Breast epithelium (tissue), 3 donors: ENCODE data around the gene DSCAM.

Source experiments
- POLR2A ChIP-seq: fragments of 450-650 bp; IDR thresholded peaks from one replicate; pipeline ENCODE4 v1.6.1; 2016; ENCODE audit warnings: antibody characterized with exemption, mild to moderate bottlenecking, moderate library complexity
- POLR2AphosphoS5 ChIP-seq, 3 donors: sonication (generic); formaldehyde crosslinking; IDR thresholded peaks; one replicate each; pipeline ENCODE4 v1.6.1; 2017; ENCODE audit warnings: antibody characterized with exemption in 3 of 3
- TF ChIP-seq, protein P1 (sequence below), 3 donors: fragments of 450-650 bp; IDR thresholded peaks; one replicate each; pipeline ENCODE4 v1.5.1; 2016 to 2017; ENCODE audit warnings: antibody characterized with exemption in 3 of 3, mild to moderate bottlenecking in 3 of 3, moderate library complexity in 3 of 3

- TF ChIP-seq, protein P1, sequence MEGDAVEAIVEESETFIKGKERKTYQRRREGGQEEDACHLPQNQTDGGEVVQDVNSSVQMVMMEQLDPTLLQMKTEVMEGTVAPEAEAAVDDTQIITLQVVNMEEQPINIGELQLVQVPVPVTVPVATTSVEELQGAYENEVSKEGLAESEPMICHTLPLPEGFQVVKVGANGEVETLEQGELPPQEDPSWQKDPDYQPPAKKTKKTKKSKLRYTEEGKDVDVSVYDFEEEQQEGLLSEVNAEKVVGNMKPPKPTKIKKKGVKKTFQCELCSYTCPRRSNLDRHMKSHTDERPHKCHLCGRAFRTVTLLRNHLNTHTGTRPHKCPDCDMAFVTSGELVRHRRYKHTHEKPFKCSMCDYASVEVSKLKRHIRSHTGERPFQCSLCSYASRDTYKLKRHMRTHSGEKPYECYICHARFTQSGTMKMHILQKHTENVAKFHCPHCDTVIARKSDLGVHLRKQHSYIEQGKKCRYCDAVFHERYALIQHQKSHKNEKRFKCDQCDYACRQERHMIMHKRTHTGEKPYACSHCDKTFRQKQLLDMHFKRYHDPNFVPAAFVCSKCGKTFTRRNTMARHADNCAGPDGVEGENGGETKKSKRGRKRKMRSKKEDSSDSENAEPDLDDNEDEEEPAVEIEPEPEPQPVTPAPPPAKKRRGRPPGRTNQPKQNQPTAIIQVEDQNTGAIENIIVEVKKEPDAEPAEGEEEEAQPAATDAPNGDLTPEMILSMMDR (IDR thresholded peaks at IDR 0.05) = no peak
- TF ChIP-seq POLR2AphosphoS5 (IDR thresholded peaks at IDR 0.05) (no peak), POLR2A (no peak)
These were observed 803.5 kb downstream of the DSCAM start for GRCh38 chr21:40043423-40043822.
